Upper lobe of left lung (tissue), 4 donors: ENCODE measurements around the gene FN3K.

ENCODE experiments used
- EP300 ChIP-seq, 4 donors: sonication (generic); formaldehyde crosslinking; IDR thresholded peaks; one replicate each; pipeline ENCODE4 v1.5.1; 2017; ENCODE audit warnings: antibody characterized with exemption in 4 of 4, control low read depth in 2 of 4
- POLR2A ChIP-seq, 4 donors: fragments of 450-650 bp; IDR thresholded peaks; one replicate each; pipeline ENCODE4 v1.5.1; 2016 to 2017; ENCODE audit warnings: antibody characterized with exemption in 4 of 4, mild to moderate bottlenecking in 2 of 4
- TF ChIP-seq, protein P1 (sequence below), 6 experiments: fragments of 450-650 bp in 4 of 6; fragments of 200-600 bp in 2 of 6; sonication (generic) in 2 of 6; IDR thresholded peaks; one replicate each; pipeline ENCODE4 v1.5.1; 2016 to 2019; ENCODE audit warnings: antibody characterized with exemption in 6 of 6

DNA sequence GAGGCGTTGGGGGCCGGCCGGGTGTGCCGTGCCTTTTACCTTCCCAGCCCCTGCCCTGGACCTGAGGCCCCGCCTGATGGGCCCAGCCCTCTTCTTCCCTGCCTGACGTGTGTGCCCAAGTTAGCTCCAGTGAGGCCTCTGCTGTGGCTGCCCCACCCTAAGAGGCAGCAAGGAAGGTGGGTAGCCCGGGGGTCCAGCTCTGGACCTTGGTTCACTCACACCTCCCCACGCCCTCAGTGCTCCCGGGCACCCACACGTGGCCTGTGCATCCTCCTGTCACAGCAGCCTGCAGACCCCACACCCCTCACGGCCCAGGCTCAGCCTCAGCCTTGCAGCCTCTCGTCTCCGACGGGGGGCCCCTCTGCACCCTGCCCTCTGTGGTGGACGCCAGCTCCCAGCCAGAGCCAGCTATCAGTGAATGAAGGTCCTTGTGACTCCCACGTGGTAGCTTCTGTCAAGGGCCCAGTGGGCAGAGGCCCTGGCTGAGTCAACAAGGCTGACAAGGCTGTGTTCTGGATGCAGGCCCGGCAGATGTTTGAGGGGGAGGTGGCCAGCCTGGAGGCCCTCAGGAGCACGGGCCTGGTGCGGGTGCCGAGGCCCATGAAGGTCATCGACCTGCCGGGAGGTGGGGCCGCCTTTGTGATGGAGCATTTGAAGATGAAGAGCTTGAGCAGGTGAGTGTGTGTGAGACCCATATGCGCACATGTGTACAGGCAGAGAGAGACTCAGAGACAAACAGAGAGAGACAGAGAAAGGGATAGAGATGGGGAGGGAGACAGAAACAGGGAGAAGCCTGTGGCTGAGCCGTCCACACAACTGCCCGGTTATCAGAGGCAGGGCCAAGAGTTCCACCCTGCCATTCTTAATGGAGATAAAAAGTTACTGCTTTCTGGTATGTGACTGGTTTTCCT lies 2.8 kb downstream of the FN3K start:
- TF ChIP-seq, protein P1, sequence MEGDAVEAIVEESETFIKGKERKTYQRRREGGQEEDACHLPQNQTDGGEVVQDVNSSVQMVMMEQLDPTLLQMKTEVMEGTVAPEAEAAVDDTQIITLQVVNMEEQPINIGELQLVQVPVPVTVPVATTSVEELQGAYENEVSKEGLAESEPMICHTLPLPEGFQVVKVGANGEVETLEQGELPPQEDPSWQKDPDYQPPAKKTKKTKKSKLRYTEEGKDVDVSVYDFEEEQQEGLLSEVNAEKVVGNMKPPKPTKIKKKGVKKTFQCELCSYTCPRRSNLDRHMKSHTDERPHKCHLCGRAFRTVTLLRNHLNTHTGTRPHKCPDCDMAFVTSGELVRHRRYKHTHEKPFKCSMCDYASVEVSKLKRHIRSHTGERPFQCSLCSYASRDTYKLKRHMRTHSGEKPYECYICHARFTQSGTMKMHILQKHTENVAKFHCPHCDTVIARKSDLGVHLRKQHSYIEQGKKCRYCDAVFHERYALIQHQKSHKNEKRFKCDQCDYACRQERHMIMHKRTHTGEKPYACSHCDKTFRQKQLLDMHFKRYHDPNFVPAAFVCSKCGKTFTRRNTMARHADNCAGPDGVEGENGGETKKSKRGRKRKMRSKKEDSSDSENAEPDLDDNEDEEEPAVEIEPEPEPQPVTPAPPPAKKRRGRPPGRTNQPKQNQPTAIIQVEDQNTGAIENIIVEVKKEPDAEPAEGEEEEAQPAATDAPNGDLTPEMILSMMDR (IDR thresholded peaks at IDR 0.05) = no peak
- no peak for TF ChIP-seq EP300 (IDR thresholded peaks at IDR 0.05)
- TF ChIP-seq POLR2A (IDR thresholded peaks at IDR 0.05) = no peak
